HepG2 (cell line): ENCODE measurements around the gene CCDC14. TPM values are rescaled to one million over a fixed set of nuclear protein-coding genes. Genes with fewer than 3 reads are reported as not detected.
A peak's percentile ranks its signal among the peaks of the same experiment; 100 is the strongest.

Experiments
- ATAC-seq: fragments of 200-7000 bp; cut with Tn5 transposase; 3 replicates; pipeline ENCODE4 v1.9.1; 2020; ENCODE audit warnings: mild to moderate bottlenecking, moderate library complexity
- BruUV-seq: library from RNA; stranded (reverse); fragments of 400-500 nt; replicated peaks from 2 replicates; lab custom pipeline; 2021; lab: Mats Ljungman, UMichigan
- CTCF ChIA-PET: fragments of 300-600 bp; formaldehyde crosslinking; extraction: SDS; loops from one replicate; lab custom pipeline; 2021; ENCODE audit warnings: low total read pairs, inconsistent platforms, low intra/inter-chr PET ratio; lab: Yijun Ruan, JAX
- POLR2A ChIA-PET: fragments of 350-600 bp; sonication (Branson Sonifier 250); formaldehyde crosslinking; loops from one replicate; lab custom pipeline; 2020; ENCODE audit warnings: antibody characterized with exemption, inconsistent platforms; lab: Yijun Ruan, JAX
- DNase-seq: peaks from one replicate; pipeline ENCODE4 v3.0.0-alpha.2; 2015; ENCODE audit warnings: low spot score
- FAIRE-seq: peaks from 3 replicates; lab custom pipeline; 2011; peaks lifted over from hg19 to GRCh38; lab: Jason Lieb, UNC
- H2AFZ ChIP-seq: one replicate; pipeline ENCODE4 v1.6.1; 2011; ENCODE audit warnings: low read length, inconsistent platforms
- H3K27ac ChIP-seq: fragments of 300-600 bp; 3 replicates; pipeline ENCODE4 v1.8.0; 2011; ENCODE audit warnings: mixed run types, mild to moderate bottlenecking, mixed read lengths, low read length, inconsistent platforms; ENCODE audit not compliant: insufficient read depth; ENCODE audit errors: extremely low read length
- H3K27me3 ChIP-seq, 2 experiments: fragments of 200-600 bp in 1 of 2; 2 replicates in 1 of 2; 3 replicates in 1 of 2; pipeline versions ENCODE4 v1.6.0 to v1.8.0; 2011; ENCODE audit warnings: low read length in 2 of 2, mild to moderate bottlenecking in 2 of 2, moderate library complexity in 2 of 2, inconsistent platforms in 1 of 2; ENCODE audit not compliant: insufficient read depth in 2 of 2, control insufficient read depth in 1 of 2
- H3K36me3 ChIP-seq, 2 experiments: fragments of 200-600 bp in 1 of 2; replicated peaks in 1 of 2; 2 replicates in 1 of 2; 3 replicates in 1 of 2; pipeline versions ENCODE4 v1.5.1 to v1.8.0; 2011; ENCODE audit warnings: low read length in 2 of 2, inconsistent platforms in 1 of 2; ENCODE audit not compliant: insufficient read depth in 2 of 2, control insufficient read depth in 1 of 2
- H3K4me1 ChIP-seq: 2 replicates; pipeline ENCODE4 v1.5.1; 2012; ENCODE audit warnings: low read length, inconsistent platforms; ENCODE audit not compliant: insufficient read depth
- H3K4me2 ChIP-seq: 2 replicates; pipeline ENCODE4 v1.6.0; 2011; ENCODE audit warnings: low read depth, low read length, inconsistent platforms
- H3K4me3 ChIP-seq, 3 experiments: fragments of 200-600 bp in 1 of 3; sonication (generic), shearing (Covaris generic) in 1 of 3; replicated peaks in 1 of 3; 2 replicates each; pipeline ENCODE4 v1.5.1; 2011 to 2016; ENCODE audit warnings: low read length in 3 of 3, inconsistent platforms in 2 of 3, low read depth in 2 of 3, mild to moderate bottlenecking in 2 of 3, control low read depth in 1 of 3, mixed read lengths in 1 of 3; ENCODE audit not compliant: insufficient read depth in 1 of 3
- H3K79me2 ChIP-seq: one replicate; pipeline ENCODE4 v1.6.1; 2011; ENCODE audit warnings: low read length, inconsistent platforms; ENCODE audit not compliant: insufficient read depth
- H3K9ac ChIP-seq: 2 replicates; pipeline ENCODE4 v1.6.0; 2011; ENCODE audit warnings: mild to moderate bottlenecking, low read depth, low read length, inconsistent platforms; ENCODE audit not compliant: insufficient read depth
- H3K9me3 ChIP-seq: 2 replicates; pipeline ENCODE4 v1.5.1; 2012; ENCODE audit warnings: mild to moderate bottlenecking, low read length
- H4K20me1 ChIP-seq: 2 replicates; pipeline ENCODE4 v1.6.0; 2011; ENCODE audit warnings: inconsistent platforms, mild to moderate bottlenecking, low read length, moderate library complexity; ENCODE audit not compliant: insufficient read depth
- DNMT3B ChIP-seq: conservative IDR thresholded peaks from 2 replicates; pipeline ENCODE4 v1.6.1; 2016; ENCODE audit warnings: missing biosample characterization, control low read depth
- HMG20B ChIP-seq: conservative IDR thresholded peaks from 2 replicates; pipeline ENCODE4 v1.6.1; 2016; ENCODE audit warnings: missing genetic modification reagents, missing compliant biosample characterization
- STAG1 ChIP-seq: sonication (generic); formaldehyde crosslinking; IDR thresholded peaks from 2 replicates; pipeline ENCODE4 v1.4.0; 2020; ENCODE audit warnings: missing genetic modification reagents
- ZSCAN9 ChIP-seq: IDR thresholded peaks from 2 replicates; pipeline ENCODE4 v1.6.1; 2016; ENCODE audit warnings: borderline replicate concordance
- WGBS: methylation state at CpG from one replicate; pipeline ENCODE4 v1.1.6; 2017; ENCODE audit warnings: low lambda C conversion rate; 5-methylcytosine and 5-hydroxymethylcytosine counted together
- in situ Hi-C: cut with HindIII; loops from 2 replicates; pipeline ENCODE4 v1.10.0; 2017; ENCODE audit warnings: low pct_unique_long_range_greater_than_20kb; ENCODE audit not compliant: extremely low pct_ligation_motif_present
- intact Hi-C: fragments of 100-400 bp; cut with micrococcal nuclease; formaldehyde crosslinking; loops from one replicate; pipeline ENCODE4 v1.10.0; 2022; ENCODE audit not compliant: unreplicated experiment
- polyA plus RNA-seq, 8 experiments: library from polyadenylated mRNA; depleted of rRNA in 3 of 8; stranded (reverse) in 7 of 8; unstranded in 1 of 8; fragments of >200 nt; fragmentation: Illumina TruSeq in 4 of 8; extraction: Trizol in 4 of 8; gene quantifications; 2 replicates each; pipeline versions ENCODE4 v1.2.1 to v1.2.3, GENCODE V29; 2011 to 2016; ENCODE audit warnings: low read depth in 4 of 8, missing spikeins in 1 of 8, mixed read lengths in 1 of 8; ENCODE audit not compliant: insufficient read depth in 1 of 8
- total RNA-seq, 5 experiments: library from RNA; depleted of rRNA; stranded (reverse); fragments of >200 nt; fragmentation: Illumina TruSeq; extraction: Trizol; gene quantifications; 2 replicates each; pipeline ENCODE4 v1.2.3, GENCODE V29; 2016; ENCODE audit warnings: low read depth in 1 of 5
- TF ChIP-seq, protein P1 (sequence below), 2 experiments: fragments of 450-650 bp in 1 of 2; sonication (generic) in 1 of 2; formaldehyde crosslinking; IDR thresholded peaks; 2 replicates each; pipeline versions ENCODE4 v1.5.0 to v1.8.0; 2020 to 2022; ENCODE audit warnings: mild to moderate bottlenecking in 1 of 2, missing genetic modification reagents in 1 of 2

Gene CCDC14
- total and polyA plus RNA-seq, 2 of the 13 experiments (the other 11 are each of a cell fraction or from before 2014, with no cell fraction given), result 48.7 to 49.0 TPM

DNA sequence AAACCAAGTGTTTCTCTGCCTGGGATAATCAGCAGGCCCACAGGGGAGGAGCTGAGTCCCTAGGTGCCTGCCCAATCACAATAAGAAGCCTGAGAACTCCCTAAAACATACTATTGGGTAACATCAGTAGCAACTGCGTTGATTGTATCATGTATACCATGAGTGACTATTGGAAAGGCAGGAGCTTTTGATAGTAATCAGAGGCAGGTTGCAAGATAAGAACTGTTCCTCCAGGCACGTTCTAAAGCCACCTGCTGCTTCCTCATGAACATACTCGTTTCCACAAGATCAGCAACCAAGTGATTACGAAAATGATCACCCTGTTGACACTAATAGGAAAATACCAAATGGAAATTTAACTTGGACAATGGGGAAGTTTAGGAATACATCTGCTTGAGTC, 83.6 kb downstream of the CCDC14 start:
- DNase-seq (no peak), ATAC-seq (no peak), FAIRE-seq (no peak)
- Histone ChIP-seq H3K4me1 (no peaks in the 10 kb centered on the region), H3K4me3 (no peak overlapping the region), H3K36me3 (no peaks in the 10 kb centered on the region), H3K9me3 (no peaks in the 10 kb centered on the region), H3K9ac (no peak overlapping the region), H3K27ac (no peak overlapping the region), H2AFZ (no peak overlapping the region), H3K4me2 (no peak overlapping the region), H4K20me1 (no peaks in the 10 kb centered on the region), H3K79me2 (no peaks in the 10 kb centered on the region), H3K27me3 (peaks cover 0 to 2% of the 10 kb centered on the region in 2 experiments; a peak in 2 of 5 replicates)
- TF ChIP-seq, protein P1, sequence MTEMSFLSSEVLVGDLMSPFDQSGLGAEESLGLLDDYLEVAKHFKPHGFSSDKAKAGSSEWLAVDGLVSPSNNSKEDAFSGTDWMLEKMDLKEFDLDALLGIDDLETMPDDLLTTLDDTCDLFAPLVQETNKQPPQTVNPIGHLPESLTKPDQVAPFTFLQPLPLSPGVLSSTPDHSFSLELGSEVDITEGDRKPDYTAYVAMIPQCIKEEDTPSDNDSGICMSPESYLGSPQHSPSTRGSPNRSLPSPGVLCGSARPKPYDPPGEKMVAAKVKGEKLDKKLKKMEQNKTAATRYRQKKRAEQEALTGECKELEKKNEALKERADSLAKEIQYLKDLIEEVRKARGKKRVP (CRISPR knock-in tag; IDR thresholded peaks at IDR 0.05), result no peak
- TF ChIP-seq ZSCAN9 (CRISPR knock-in tag), result no peak
- no peak for TF ChIP-seq HMG20B
- no TSS peak for BruUV-seq
- POLR2A ChIA-PET, result interaction anchor here (1.2 kb wide), 1 partner anchor 78 kb away, joined by 4 read pairs; no protein-coding TSS in a partner anchor
- 56% methylated on average over 4 of the region's 4 CpGs for WGBS
- CTCF ChIA-PET, result interaction anchor here (1.0 kb wide), 1 partner anchor 132 kb away, joined by 3 read pairs; no protein-coding TSS in a partner anchor
- in situ Hi-C loops (no loop called here), intact Hi-C loops (no loop called here)

DNA sequence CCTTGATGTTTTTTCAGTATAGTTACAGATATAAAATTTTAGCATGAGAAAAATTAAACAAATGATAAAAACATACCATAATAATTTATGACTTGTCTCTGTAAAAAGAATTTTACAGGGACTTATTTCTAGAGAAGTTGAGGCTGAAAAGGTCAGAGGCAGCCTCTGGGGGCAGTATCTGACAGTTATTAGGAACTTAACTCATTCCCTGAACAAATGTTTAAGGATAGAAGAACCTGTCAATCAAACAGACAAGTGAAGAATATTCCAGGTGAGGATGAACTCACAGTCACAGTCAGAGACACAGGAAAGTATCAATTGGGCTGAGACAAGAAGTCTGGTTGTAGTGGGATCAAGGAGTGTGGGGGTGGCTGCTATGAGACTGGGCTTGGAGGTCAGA, 84.2 kb downstream of the CCDC14 start:
- DNase-seq, result peak; percentile 10
- Histone ChIP-seq H3K9me3 (no peaks in the 10 kb centered on the region), H3K27ac (no peak overlapping the region), H3K9ac (no peak overlapping the region), H3K4me2 (no peak overlapping the region), H3K4me1 (no peaks in the 10 kb centered on the region), H2AFZ (no peak overlapping the region), H4K20me1 (no peaks in the 10 kb centered on the region), H3K36me3 (no peaks in the 10 kb centered on the region), H3K79me2 (no peaks in the 10 kb centered on the region), H3K27me3 (no peaks in the 10 kb centered on the region; a peak in 2 of 5 replicates), H3K4me3 (no peak overlapping the region)
- intact Hi-C loops, result no loop called here
- no peak for ATAC-seq
- BruUV-seq, result no TSS peak
- FAIRE-seq, result peak; percentile 54
- POLR2A ChIA-PET, result interaction anchor here (1.2 kb wide), 1 partner anchor 77 kb away, joined by 4 read pairs; no protein-coding TSS in a partner anchor
- CTCF ChIA-PET, result interaction anchor here (1.0 kb wide), 1 partner anchor 132 kb away, joined by 3 read pairs; no protein-coding TSS in a partner anchor
- TF ChIP-seq STAG1 (CRISPR knock-in tag) (0 out of 2 replicates have a peak, but pooled peaks have one; percentile 11), DNMT3B (no peak)
- in situ Hi-C loops, result no loop called here
